GM18526 (cell line): Measurements from ENCODE around the gene ASPM.

Experiments used
- POLR2A ChIP-seq: IDR thresholded peaks from 3 replicates; pipeline ENCODE4 v1.6.1; 2011; ENCODE audit not compliant: insufficient read length; ENCODE audit errors: extremely low read depth

ASPM gene

DNA sequence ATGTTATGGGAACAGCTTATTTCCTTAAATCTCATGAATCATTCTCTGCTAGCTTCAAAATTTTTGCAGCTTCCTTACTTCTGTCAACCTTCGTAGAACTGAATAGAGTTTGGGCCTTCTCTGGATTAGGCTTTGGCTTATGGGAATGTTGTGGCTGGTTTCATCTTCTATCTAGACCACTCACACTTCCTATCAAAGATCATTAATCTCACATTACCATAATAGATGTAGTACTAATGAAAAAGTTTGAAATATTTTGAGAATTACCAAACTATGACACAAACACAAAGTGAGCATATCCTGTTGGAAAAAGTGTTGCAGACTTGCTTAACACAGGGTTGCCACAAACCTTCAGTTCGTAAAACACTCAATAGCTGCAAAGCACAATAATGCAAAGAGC lies 30.3 kb downstream of the ASPM start:
- no peak for TF ChIP-seq POLR2A

DNA sequence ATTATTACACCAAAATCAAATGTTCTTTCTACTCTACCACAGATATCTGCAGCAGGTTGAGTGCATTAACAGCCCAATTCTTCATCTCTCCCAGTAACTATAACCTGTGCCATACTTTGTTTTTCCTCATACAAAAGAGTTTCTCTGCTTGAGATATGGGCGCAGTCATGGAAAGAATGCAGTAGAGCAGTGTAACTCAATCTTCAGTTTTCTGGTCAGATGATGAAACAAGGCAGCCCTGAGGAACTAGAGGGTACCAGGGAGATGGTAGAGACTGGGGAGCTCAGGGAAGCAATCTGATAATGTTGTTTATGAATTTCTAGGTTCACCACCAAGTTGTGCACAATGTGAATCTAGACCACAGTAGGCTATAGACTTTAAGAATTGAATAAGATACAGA lies 39.6 kb downstream of the ASPM start:
- TF ChIP-seq POLR2A, result no peak

DNA sequence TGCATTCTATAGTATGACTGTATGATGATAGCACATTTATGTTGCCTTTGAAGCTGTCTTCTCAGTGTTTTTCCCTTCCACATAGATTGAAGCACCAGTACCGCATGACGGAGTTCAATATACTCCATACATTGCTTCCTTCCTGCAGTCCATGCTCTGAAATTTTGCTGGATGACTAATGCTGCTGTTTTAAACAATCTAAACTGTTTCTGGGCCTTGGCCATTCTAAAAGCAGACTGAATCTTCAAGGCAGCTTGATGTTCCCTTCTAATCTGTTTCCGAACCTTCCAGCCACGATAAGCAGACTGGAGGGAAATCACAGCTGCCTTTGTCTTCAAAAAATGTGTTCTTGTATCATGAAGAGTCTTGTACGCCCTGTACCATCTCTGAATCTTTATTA lies 43.2 kb downstream of the ASPM start:
- no peak for TF ChIP-seq POLR2A

DNA sequence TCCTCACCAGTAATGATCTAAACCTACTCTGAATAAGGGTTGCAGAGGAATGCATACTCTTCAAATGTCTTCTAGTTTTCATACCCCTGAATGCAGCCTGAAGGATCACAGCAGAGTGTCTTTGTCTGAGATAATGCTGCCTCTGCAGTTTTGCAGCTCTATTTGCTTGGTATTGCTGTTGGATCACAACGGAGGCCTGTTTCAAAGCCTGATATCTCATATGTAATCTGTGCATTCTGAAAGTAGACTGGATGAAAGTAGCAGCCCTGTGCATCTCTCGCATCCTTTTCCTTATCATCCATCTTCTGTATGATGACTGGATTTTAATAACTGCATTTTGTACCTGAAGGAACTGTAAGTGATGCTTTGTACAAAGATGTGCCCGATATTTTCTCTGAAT lies 44.5 kb downstream of the ASPM start:
- TF ChIP-seq POLR2A, result no peak

DNA sequence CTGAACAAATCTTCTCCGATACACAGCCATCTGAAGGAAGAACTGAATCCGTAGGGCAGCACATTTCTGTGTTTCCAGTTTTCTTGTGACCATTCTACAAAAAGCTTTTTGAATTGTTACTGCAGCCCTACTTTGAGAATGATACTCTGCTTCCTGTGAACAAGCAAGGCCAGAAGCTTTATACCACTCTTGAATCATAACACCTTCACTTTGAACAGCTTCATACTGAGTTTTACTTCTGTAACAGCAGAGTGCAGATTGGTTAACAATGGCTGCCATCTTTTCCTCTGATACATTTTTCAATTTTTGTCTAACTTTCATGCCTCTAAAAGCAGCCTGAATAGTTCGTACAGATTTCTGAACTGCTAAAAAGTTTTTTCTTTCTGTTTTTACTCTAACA lies 45.8 kb downstream of the ASPM start:
- no peak for TF ChIP-seq POLR2A

DNA sequence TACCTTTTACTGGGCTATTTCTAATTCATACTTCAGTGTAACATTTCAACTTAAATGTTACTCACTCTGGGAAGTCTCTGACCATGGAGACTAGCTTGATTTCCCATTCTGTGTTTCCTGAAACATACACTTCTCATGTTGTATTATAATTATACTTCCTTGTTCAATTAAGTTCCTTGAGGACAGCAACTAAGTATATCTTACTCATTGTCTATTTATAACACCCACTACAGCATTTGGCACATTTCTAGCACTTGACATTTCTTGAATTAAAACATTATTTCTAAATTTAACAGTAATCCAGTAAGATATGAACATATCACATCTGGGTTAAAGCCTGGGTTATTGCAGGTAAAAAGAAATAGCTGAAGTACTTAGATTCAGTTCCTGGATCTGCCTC lies 47.0 kb downstream of the ASPM start:
- no peak for TF ChIP-seq POLR2A

DNA sequence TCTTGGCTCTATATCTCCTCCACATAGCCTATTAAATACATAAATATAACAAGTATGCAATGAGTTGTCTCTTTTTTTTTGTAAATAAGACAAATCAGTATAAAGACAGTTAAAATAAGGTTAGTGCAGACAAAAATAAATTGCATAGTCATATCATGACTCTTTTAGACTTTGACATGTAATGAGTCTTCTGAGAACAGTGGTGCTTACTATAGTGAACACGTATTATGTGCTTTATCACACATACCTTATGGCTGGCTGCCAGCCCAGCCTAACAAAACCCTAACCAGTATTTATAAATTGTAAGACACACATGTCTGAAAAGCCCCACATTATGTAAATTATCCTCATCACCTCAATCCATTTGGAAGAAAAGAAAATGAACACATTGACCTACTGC lies 50.3 kb downstream of the ASPM start:
- TF ChIP-seq POLR2A, result no peak

DNA sequence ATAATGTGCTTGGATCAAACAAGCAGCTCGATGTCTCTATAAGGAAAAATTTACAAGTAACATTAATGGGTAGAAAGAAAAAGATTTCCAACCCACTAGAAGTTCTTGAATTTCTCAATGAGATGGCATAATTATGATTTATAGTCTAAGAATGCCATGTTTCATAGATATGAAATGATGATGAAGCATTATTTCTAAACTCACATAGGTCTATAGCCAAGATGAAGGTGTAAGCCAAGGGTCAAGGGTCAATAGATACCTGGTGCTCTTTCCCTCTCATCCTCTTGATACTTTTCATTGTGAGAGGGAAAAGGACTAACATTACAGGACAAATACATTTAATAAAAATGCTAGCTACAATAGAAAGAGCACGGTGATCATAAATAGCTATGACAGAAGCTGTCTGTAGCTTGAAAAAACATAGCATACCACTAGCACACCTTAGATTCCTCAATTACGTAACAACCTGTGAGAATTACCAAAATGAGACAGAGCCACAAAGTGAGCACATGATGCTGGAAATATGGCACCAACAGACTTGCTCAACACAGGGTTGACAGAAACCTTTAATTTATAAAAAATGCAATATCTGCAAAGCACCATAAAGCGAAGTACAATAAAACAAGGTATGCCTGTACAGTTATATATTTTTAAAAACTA lies 53.1 kb downstream of the ASPM start:
- no peak for TF ChIP-seq POLR2A

DNA sequence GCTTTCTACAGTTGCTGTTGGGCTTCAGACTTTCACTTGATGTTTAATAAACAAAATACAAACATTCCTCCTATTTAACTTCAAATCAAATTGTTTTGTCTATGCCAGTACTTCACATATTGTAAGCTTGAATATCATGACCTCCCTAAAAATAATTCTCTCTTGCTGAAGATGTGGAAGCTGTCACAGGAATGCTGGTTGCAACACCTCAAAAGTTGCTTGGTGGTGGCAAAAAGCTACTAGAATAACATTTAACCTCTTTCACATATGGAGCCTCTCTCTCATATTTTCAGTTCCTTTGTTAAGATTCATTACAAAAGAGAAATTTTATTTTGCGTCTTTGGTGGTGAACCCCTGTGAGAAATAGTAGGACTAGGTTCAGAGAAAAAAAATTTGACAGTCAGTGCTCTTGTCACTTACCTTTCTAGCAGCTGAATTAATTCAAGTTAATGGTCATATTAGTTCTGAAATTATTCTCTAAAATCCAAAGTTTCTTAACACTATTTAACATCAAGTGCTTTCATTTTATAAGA lies 53.9 kb downstream of the ASPM start:
- TF ChIP-seq POLR2A, result no peak

DNA sequence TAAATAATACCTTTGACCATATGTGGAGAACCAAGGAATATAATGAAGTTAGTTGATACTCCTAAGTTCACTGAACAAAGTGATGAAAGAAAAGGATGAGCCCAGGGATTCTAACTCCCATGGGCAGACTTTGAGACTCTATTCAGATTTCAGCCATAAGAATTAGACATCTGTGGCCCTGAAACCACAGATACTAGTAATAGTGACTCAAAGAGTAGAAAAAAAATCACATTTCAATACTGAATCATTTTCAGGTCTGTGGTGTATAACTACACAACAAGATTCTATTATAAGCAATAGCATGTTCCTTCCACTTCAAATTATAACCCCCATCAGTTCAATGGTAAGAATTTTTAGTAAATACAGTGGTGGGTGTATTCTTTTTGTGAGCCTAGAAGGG lies 63.0 kb downstream of the ASPM start:
- no peak for TF ChIP-seq POLR2A

DNA sequence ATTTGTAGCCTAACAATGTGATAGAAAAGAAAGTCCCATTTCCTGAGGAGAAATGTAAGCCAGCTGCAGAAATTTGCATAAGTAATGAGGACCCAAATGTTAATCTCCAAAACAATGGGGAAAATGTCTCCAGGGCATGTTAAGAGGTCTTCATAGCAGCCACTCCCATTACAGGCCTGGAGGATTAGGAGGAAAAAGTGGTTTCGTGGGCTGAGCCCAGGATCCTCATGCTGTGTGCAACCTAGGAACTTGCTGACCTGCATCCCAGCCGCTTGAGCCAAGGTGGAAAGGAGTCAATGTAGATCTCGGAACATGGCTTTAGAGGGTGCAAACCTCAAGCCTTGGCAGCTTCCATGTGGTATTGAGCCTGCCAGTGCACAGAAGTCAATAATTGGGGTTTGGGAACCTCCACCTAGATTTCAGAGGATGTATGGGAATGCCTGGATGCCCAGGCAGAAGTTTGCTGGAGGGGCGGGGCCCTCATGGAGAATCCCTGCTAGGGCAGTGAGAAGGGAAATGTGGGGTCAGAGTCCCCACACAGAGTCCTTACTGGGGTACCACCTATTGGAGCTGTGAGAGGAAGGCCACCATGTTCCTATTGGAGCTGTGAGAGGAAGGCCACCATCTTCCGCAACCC lies 65.2 kb downstream of the ASPM start:
- TF ChIP-seq POLR2A, result no peak

DNA sequence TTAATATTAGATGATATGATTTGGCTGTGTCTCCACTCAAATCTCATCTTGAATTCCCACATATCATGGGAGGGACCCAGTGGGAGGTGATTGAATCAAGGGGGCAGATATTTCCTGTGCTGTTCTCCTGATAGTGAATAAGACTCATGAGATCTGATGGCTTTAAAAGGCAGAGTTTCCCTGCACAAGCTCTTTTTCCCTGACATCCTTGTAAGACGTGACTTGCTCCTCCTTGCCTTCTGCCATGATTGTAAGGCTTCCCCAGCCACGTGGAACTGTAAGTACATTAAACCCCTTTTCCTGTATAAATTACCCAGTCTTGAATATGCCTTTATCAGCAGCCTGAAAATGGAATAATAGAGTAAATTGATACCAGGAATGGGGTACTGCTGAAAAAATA lies 66.1 kb downstream of the ASPM start:
- no peak for TF ChIP-seq POLR2A

DNA sequence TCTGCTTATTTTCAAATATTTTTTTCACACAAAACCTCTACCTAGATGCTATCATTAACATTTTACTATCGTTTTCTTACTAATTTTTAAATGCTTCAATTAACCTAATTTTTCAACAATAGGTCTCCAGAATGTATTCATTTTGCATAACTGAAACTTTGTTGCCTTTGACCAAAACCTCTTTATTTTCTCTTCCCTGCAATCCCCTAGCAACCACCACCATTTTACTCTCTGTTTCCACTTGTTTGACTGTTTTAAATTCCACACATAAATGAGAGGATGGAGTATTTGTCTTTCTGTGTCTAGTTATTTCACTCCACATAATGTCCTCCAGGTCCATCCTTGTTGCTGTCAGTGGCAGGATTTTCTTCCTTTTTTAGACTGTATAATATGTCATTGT lies 69.9 kb downstream of the ASPM start:
- TF ChIP-seq POLR2A, result no peak

DNA sequence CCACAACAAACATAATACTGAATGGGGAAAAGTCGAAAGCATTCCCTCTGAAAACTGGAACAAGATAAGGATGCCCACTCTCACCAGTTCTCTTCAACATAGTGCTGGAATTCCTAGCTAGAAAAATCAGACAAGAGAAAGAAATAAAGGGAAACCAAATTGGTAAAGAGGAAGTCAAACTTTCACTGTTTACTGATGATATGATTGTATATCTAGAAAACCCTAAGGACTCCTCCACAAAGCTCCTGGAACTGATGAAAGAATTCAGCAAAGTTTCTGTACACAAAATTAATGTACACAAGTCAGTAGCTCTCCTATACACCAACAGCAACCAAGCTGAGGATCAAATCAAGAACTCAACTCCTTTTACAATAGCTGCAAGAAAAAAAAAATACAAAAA lies 72.5 kb downstream of the ASPM start:
- no peak for TF ChIP-seq POLR2A

DNA sequence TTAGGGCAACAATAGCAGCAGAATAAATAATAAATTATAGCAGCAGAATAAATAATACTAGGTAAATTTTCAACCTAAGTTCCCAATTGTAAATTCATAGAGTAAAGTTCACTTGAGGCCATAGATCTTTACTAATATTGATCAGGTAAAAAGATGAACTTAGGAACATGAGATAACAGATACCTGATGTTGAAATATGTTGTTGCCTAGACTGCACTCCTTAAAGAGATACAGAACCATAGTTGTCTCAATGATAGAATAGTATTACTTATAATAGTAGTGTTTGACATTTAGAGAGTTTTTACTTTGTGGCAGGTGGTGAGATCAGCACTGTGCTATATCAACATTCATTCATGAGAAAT lies 79.0 kb downstream of the ASPM start:
- TF ChIP-seq POLR2A, result no peak

DNA sequence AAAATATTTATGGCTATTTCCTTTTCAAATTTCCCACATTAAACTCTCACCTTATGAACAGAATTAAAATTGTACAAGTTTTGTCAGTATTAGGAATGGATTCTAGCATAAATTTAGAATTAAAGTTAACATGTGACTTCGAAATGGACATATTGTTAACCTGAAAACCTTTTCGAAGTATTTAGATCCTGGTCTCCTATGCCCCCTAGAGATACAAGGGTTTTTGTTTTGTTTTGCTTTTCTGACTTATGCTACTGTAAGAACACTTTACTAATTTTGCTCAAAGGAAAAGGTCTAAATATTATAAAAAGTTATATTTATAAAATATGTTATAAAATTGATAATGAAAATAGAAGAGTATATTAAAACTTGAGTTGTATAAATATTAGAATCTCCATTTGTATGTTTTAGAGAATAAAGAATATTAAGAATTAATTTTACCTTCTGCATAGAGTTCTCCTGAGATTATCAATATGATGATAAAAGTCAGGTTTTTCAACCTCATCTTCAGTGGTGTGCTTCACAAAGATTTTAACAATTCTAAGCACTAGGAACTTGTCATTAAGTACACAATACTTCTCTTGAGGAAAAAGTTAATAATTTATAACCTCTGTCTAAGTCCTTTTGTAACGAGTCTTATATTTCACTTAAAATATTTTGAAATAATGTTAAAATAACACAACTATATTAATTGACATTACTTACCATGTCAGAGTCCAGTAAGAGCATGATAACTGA lies 79.6 kb downstream of the ASPM start, which contains the start of gene F13B:
Gene F13B (minus strand): TSS at position 542 of the 738 bp plus-strand sequence. CDS start 37 bp downstream, at position 505.
- no peak for TF ChIP-seq POLR2A

DNA sequence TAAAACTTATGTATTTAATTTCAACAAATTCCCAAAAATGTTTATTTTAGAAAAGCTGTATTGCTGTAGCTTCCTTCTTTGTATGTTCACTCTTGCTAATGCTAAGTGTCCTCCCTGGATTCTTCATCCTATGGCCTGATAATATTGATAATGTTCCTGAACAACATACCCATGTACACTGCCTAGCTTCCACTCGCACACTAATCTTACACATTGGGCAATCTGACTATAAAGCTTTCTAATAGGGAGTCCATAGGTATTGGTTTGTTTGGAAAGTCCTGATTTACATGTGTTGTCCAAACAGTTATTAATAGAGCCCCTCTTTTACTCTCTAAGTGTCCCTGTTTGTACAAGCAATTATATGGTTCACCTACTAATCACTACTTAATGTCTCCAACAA lies 80.2 kb downstream of the ASPM start:
- no peak for TF ChIP-seq POLR2A

DNA sequence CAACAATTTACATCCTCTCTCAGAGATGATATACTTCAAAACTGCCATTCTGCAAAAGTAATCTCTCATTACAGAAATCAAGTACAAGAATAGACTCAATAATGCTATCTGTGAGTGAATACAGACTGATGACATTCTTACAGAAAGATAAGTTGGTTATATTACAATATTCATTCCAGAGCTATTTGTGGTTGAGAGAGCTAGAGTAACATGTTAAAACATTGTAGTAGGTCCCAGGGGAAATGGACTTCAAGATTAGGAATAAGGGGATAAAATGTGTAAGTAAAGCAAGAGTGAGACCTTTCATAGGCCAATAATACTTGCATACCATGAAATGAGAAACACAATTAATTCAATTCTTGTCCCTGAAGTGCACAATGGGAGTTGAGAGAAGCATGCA lies 80.9 kb downstream of the ASPM start:
- TF ChIP-seq POLR2A, result no peak
